LNCaP clone FGC (cell line): ENCODE results near the gene EML5.

Experiments used
- DNase-seq: peaks from one replicate; pipeline ENCODE4 v3.0.0-alpha.2; 2011; ENCODE audit warnings: low read depth
- H3K4me3 ChIP-seq: 2 replicates; pipeline ENCODE4 v1.5.1; 2011; ENCODE audit warnings: mild to moderate bottlenecking, low read depth, low read length, control low read depth
- CTCF ChIP-seq: IDR thresholded peaks from 2 replicates; pipeline ENCODE4 v1.5.1; 2012; ENCODE audit warnings: mild to moderate bottlenecking; ENCODE audit not compliant: control insufficient read depth, insufficient read depth; ENCODE audit errors: extremely low read depth

Gene EML5

GRCh38 chr14:88632512-88632911, 160.2 kb downstream of the EML5 start:
- DNase-seq, result no peak
- TF ChIP-seq CTCF, result no peak
- H3K4me3 ChIP-seq, result no peak overlapping the region

GRCh38 chr14:88631091-88631490, 161.7 kb downstream of the EML5 start:
- TF ChIP-seq CTCF, result no peak
- DNase-seq, result no peak
- no peak overlapping the region for H3K4me3 ChIP-seq

- TF ChIP-seq CTCF, result no peak
- no peak for DNase-seq
These were observed 162.2 kb downstream of the EML5 start for GRCh38 chr14:88630565-88630964.

DNA sequence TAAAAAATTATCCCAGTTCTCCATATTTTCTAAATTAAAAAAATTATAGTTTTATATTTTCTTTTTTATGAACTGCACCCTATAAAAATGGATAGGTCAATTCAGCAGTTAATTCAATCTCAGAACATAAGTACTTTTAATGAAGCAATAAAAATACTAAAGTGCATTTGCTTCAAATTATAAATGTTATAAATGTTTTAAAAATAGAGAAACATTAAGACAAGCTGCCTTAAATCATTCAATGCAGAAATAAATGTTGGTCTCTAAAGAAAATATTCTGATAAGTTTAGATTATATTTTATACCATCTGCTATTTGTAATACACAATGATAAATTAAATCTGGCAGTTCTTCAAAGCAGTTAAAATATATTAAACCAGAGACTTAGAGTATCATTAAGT, 164.3 kb downstream of the EML5 start:
- no peak for DNase-seq
- no peak for TF ChIP-seq CTCF
- H3K4me3 ChIP-seq, result no peak overlapping the region

More at GRCh38 chr14:88630565-88630964, 162.2 kb downstream of the EML5 start:
- no peak overlapping the region for H3K4me3 ChIP-seq

DNA sequence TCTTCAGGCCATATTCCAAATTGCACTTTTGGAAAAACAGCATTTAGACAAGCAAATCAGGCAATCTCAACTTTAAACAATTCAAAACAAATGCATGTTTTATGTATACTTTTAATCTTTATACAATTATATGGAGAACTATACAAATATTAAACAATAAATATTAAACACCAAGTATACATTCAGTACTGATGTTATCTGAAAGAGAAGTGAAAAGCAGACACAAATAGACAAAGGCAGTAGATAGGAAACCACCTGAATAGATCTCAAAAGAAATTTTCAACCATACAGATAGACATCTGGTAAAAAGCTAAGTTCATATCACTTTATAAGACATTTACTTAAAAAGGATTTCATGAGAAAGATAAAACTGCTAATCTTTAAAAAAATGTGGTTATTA, 164.7 kb downstream of the EML5 start:
- DNase-seq, result peak; percentile 72
- TF ChIP-seq CTCF, result no peak
- no peak overlapping the region for H3K4me3 ChIP-seq

DNA sequence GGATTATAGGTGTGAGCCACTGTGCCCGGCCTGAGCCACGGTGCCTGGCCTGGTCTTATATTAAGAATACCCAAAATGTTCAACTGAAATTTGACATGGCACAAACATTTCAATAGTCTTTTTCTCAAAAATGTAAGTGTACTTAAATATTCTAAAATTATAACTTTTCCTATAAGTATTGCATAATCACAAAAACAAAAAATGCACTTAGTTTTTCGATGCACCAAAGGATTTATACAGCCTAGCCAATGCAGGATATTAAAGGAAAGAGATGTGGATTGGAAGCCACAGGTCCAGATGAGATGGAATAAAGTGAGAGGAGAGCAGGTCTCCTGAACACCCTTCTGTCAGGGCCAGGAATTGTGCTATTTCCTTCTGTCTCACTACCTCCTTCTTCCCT, 167.1 kb downstream of the EML5 start:
- no peak for TF ChIP-seq CTCF
- H3K4me3 ChIP-seq, result no peak overlapping the region
- no peak for DNase-seq

GRCh38 chr14:88621100-88621499, 171.7 kb downstream of the EML5 start:
- DNase-seq, result no peak
- TF ChIP-seq CTCF, result no peak
- no peak overlapping the region for H3K4me3 ChIP-seq
